Upper lobe of right lung (tissue), 1 donor: ENCODE results near the gene NPTXR. TPM values are rescaled to one million over a fixed set of nuclear protein-coding genes. Genes with fewer than 3 reads are reported as not detected.

Experiments used
- ATAC-seq: fragments of 200-7000 bp; cut with Tn5 transposase; one replicate; pipeline ENCODE4 v1.9.1; 2020; ENCODE audit warnings: mild to moderate bottlenecking, moderate library complexity
- DNase-seq: peaks from one replicate; pipeline ENCODE4 v3.0.0-alpha.2; 2020
- H3K27ac ChIP-seq: fragments of 200-600 bp; one replicate; pipeline ENCODE4 v1.8.0; 2022
- H3K27me3 ChIP-seq: fragments of 200-600 bp; one replicate; pipeline ENCODE4 v1.8.0; 2022; ENCODE audit warnings: mild to moderate bottlenecking
- H3K36me3 ChIP-seq: fragments of 200-600 bp; one replicate; pipeline ENCODE4 v1.8.0; 2022
- H3K4me1 ChIP-seq: fragments of 200-600 bp; one replicate; pipeline ENCODE4 v1.8.0; 2022
- H3K4me3 ChIP-seq: fragments of 200-600 bp; one replicate; pipeline ENCODE4 v1.8.0; 2022; ENCODE audit warnings: mild to moderate bottlenecking
- H3K9me3 ChIP-seq: fragments of 200-600 bp; one replicate; pipeline ENCODE4 v1.8.0; 2022
- intact Hi-C: fragments of 100-400 bp; cut with DNase I; formaldehyde crosslinking; loops from one replicate; pipeline ENCODE4 v1.11.0; 2022
- total RNA-seq: library from RNA; stranded (reverse); fragmentation: NEBNext Ultra II Directional; extraction: Animal tissue kit (Norgen Biotek cat#: 25700); gene quantifications from one replicate; pipeline ENCODE4 v1.2.1, GENCODE V29; 2021
- TF ChIP-seq, protein P1 (sequence below): fragments of 200-600 bp; IDR thresholded peaks from one replicate; pipeline ENCODE4 v1.8.0; 2022; ENCODE audit warnings: antibody characterized with exemption
- donor health status: DM: no; HTN: yes; CAD: no; lungs with severe emphysema.

NPTXR gene
- total RNA-seq, 1 donor from 2014 or later, result 6.3 TPM

DNA sequence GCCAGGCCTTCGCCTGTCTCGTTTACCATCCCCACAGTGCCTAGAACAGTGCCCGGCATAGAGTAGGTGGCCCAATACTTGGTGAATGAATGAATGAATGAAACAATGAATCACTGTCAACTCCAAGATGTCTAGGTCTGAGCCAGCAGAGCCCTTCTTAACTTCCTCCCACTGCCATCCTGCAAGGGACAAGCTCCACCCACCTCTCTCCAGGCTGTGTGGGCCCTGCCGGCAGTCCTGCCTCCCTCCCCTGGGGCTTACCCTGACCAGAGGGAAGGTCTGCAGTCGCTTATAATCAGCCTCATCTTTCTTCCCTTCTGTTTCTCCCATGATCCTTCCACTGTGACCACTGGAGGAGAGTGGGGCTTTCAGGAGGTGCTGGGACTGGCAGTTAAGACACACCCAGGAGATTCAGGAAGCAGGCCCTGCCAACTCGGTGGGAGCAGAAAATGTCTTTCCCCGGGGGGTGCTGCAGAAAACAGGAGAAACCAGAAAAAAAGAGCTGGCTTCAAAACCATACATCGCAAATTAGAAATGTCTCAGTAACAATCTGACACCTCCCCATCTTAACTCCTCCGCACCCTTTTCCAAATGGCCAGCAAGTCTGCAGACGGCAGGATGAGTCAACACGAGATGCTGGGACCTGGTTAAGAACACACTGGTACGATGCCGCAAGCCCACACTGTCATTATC, 61.3 kb downstream of the NPTXR start:
- intact Hi-C loops, result no loop called here
- DNase-seq, result no peak
- H3K27ac ChIP-seq, result no peak overlapping the region
- H3K4me3 ChIP-seq, result no peak overlapping the region
- TF ChIP-seq, protein P1, sequence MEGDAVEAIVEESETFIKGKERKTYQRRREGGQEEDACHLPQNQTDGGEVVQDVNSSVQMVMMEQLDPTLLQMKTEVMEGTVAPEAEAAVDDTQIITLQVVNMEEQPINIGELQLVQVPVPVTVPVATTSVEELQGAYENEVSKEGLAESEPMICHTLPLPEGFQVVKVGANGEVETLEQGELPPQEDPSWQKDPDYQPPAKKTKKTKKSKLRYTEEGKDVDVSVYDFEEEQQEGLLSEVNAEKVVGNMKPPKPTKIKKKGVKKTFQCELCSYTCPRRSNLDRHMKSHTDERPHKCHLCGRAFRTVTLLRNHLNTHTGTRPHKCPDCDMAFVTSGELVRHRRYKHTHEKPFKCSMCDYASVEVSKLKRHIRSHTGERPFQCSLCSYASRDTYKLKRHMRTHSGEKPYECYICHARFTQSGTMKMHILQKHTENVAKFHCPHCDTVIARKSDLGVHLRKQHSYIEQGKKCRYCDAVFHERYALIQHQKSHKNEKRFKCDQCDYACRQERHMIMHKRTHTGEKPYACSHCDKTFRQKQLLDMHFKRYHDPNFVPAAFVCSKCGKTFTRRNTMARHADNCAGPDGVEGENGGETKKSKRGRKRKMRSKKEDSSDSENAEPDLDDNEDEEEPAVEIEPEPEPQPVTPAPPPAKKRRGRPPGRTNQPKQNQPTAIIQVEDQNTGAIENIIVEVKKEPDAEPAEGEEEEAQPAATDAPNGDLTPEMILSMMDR, result no peak
- H3K9me3 ChIP-seq, result no peaks in the 10 kb centered on the region
- H3K36me3 ChIP-seq, result peaks cover 13% of the 10 kb centered on the region
- peak; percentile 46 for ATAC-seq
- H3K27me3 ChIP-seq, result no peaks in the 10 kb centered on the region
- peaks cover 6% of the 10 kb centered on the region for H3K4me1 ChIP-seq

DNA sequence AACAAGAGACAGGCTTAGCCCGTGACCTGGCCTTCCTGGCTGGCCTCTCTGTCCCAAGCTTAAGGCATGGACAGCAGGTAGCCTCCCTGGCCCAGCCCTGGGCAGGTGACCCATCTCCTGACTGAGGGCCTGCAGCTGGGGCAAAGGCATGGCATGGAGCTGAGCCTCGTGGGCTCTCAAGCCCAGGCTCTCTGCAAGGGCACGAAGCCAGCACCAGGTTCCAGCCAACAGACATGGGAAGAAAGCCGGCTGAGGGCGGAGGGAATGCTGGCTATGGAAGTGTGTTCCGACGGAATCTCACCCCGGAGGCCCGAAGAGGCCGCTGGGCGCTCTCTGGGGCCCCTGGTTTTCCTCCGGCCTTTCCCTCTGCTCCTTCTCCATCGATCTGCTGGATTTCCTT, 62.8 kb downstream of the NPTXR start:
- DNase-seq (no peak), ATAC-seq (no peak)
- peaks cover 6% of the 10 kb centered on the region for H3K4me1 ChIP-seq
- TF ChIP-seq, protein P1, result no peak
- H3K27me3 ChIP-seq, result no peaks in the 10 kb centered on the region
- H3K36me3 ChIP-seq, result peaks cover 13% of the 10 kb centered on the region
- intact Hi-C loops, result no loop called here
- no peaks in the 10 kb centered on the region for H3K9me3 ChIP-seq
- H3K27ac ChIP-seq, result no peak overlapping the region
- no peak overlapping the region for H3K4me3 ChIP-seq

DNA sequence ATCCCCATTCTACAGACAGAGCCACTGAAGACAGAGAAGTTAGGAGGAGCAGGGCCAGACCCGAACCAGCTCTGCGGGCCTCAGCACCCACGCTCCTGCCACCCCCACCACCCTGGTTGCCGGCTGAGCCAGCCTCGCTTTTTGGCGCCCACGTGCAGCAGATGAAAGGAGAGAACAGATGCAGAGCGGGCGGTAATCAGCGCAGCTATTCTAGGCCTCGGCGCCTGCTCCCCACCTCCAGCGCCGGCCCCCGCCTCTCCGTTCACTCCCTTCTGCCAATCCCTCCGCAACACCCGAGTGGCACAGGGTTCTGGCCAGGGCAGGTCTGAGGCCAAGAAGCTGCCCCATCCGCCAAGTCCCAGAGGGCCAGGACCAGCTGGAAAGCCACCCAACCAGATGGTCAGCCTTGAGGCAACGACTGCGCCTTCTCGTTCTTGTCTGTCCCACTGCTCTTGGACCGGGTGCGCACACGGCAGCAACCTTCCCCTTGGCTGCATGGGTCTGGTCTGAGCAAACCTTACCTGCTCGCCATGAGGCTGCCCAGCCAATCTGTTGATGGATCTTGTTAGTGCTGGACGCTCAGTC, 66.6 kb downstream of the NPTXR start:
- peaks cover 13% of the 10 kb centered on the region for H3K36me3 ChIP-seq
- DNase-seq, result no peak
- ATAC-seq, result no peak
- H3K9me3 ChIP-seq, result no peaks in the 10 kb centered on the region
- intact Hi-C loops, result no loop called here
- no peak overlapping the region for H3K4me3 ChIP-seq
- TF ChIP-seq, protein P1, result no peak
- no peaks in the 10 kb centered on the region for H3K4me1 ChIP-seq
- H3K27me3 ChIP-seq, result no peaks in the 10 kb centered on the region
- H3K27ac ChIP-seq, result no peak overlapping the region

DNA sequence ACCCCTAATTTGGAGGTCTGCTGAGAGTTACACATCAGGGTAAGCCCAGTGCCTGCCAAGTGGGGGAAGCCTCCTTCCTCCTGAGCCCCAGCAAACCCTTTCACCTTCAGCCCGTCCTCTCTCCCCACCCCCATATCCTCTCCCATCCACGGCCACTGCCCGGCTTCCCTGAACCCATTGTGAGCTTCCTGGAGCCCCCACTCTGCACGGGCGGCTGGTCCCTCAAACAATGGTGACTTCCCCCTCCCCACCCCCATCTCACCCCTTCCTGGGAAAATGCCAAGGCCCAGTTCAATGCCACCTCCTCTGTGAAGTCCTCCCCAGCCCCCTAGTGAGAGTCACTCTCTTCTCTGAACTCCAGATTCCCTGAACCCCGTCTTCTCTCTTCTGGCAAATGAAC, 67.7 kb downstream of the NPTXR start:
- Histone ChIP-seq H3K4me3 (no peak overlapping the region), H3K27me3 (no peaks in the 10 kb centered on the region), H3K27ac (no peak overlapping the region), H3K4me1 (no peaks in the 10 kb centered on the region), H3K9me3 (no peaks in the 10 kb centered on the region), H3K36me3 (peaks cover 13% of the 10 kb centered on the region)
- TF ChIP-seq, protein P1, result no peak
- no peak for ATAC-seq
- no peak for DNase-seq
- intact Hi-C loops, result no loop called here

DNA sequence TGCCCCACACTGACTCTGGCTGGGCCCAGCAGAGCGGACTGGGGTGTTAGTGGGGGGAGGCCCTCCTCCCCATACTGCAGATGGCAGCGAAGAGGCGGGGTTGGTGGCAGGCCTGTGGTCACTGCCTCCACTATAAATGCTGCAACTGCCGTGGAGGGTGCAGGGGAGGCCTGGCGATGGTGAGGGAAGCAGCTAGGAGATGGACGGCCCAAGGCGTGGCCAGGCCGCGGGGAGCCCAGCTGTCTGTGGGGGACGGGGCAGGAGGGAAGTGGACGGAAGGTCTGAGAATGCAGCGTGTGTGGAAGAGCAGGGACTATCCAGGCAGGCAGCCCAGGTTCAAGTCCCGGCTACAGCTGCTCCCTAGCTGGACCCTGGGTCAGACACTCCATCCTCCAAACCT, 68.2 kb downstream of the NPTXR start:
- H3K27ac ChIP-seq, result no peak overlapping the region
- H3K36me3 ChIP-seq, result peaks cover 11% of the 10 kb centered on the region
- no peaks in the 10 kb centered on the region for H3K27me3 ChIP-seq
- H3K4me1 ChIP-seq, result no peaks in the 10 kb centered on the region
- DNase-seq (no peak), ATAC-seq (no peak)
- TF ChIP-seq, protein P1, result no peak
- no peaks in the 10 kb centered on the region for H3K9me3 ChIP-seq
- no peak overlapping the region for H3K4me3 ChIP-seq
- intact Hi-C loops, result no loop called here
